Measurements from ENCODE around the gene PYGO2.
"Not testable (repeated sequence)": the region's sequence is repeated elsewhere in the genome, so short reads cannot be mapped to it uniquely, and the experiment has no call there.

Gene PYGO2

DNA sequence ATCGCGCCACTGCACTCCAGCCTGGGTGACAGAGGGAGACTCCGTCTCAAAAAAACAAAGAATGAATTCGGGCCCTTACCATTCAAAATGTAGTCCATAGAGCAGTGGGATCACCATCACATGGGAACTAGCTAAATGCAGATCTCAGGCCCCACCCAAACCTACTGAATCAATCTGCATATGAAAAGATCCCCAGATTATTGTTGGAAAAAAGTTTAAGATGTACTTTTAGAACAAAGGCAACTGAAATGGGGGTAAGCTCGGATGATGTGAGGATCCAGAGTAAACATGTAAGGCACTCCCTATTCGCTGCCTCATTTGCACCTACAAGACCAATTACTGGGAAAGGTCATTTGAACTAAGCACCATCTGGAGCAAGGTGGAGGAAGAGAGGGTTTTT, 20.8 kb upstream of the PYGO2 start:
- no peak for DNase-seq (ENCODE audit: low read depth)

GRCh38 chr1:154978360-154978759, 16.8 kb upstream of the PYGO2 start:
- DNase-seq (ENCODE audit: low read depth): no peak

DNA sequence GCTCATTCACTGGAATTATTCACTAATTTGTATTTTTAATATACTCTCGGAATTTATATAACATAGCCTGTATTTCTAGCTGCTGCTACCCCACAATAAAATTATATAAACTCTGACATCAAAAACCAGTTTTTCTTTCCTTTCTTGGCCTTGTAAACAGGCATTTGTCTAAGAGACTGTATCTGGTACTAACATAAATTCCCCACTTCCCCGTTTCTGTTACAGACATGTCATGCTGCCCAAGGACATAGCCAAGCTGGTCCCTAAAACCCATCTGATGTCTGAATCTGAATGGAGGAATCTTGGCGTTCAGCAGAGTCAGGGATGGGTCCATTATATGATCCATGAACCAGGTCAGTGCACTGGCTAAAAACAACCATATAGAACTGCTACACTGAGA, 16.2 kb upstream of the PYGO2 start:
- DNase-seq (ENCODE audit: low read depth): not testable (repeated sequence)

DNA sequence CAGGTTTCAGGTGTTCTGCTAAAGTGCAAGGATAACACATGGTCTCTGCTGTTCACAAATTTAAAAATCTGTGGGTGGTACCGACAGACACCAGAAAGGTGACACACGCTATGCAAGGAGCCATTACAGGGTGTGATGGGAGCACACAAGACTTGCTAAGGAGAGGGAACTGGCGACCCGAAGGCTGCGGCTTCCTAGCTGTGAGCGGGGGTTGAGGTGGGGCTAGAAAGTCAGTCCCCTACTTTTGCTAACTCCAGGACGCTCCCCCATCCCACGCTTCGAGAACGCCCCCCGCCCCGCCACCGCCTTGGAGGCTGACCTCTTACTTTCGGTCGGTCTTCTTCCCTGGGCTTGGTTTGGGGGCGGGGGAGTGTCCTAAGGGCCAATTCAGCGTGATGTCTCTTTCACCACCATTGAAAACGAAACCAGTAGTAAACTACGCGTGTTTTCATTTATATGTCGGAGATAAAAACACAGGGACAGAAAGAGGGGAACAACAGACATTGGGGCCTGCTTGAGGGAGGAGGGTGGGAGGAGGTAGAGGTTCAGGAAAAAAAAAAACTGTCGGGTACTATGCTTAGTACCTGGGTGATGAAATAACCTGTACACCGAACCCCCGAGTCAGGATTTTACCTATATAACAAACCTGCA, 14.0 kb upstream of the PYGO2 start:
- DNase-seq (ENCODE audit: low read depth): no peak

GRCh38 chr1:154974808-154975408, 13.3 kb upstream of the PYGO2 start:
- peak; percentile 87 for DNase-seq (ENCODE audit: low read depth)

GRCh38 chr1:154974102-154974807, 12.7 kb upstream of the PYGO2 start, which contains the start of gene CKS1B:
Gene CKS1B (plus strand): TSS chr1:154974681. CDS start chr1:154974746, 65 bp downstream.
- DNase-seq (ENCODE audit: low read depth): peak; percentile 93

DNA sequence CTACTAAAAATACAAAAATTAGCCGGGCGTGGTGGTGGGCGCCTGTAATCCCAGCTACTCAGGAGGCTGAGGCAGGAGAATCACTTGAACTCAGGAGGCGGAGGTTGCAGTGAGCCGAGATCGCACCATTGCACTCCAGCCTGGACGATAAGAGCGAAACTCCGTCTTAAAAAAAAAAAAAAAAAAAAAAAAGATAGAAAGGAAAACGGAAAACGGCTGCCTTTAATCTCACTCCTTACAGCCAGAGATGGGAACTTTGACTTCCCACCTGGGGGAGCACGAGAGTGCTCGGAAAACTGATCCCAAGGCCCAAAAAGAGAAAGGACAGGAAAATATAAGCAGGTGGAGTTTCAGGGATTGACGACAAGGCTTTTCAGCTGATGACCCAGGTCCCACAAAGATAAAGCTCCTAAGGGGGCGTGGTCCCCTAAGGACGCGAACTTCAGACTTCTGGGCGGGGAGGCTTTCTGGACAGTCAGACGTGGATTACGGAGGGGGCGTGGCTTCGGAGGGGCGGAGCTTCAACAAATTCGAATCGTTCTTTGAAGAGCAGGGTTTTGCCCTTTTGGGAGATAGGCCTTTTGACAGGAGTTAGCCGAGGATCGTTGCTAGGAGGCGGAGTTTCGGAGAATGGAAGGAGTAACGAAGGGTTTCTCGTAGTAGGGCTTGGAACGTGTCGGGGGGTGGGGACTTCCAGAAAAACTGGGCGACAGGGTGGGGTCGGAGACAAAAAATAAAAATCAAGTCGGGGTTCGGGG, 11.9 kb upstream of the PYGO2 start:
- DNase-seq (ENCODE audit: low read depth): peak; percentile 76

DNA sequence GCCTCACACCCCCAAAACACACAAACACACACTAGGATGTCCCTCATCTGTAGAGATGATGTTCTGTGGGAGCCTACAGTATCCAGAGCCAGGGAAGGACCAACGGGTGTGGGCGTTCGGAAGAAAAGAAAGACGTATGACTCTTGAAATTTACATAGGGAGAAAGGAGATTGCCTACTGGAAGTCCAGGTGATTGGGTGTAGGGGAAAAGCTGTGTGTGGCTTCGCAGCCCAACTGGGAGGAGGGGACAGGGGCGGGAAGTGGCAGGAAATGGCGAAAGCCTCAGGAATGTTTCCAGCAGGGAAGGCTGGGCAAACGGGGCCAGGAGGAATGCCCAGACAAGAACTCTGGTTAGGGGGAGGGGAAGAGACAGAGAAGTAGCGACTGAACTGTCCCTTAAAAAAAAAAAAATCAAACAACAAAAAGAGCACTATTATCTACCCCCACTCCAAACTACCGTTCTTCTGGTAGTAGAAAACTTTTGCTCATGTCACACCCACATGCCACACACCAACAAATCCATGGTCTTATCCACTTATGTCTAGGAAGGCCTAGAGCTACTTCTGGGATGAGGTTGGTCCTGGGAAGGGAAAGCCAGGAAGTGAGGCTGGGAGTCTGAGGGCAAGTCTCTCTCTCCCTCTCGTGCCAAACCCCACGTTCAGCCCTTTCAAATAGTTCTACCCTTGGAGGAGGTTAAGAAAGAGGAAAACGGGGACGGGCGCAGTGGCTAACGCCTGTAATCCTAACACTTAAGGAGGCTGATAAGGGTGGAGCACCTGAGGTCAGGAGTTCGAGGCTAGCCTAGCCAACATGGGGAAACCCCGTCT, 11.1 kb upstream of the PYGO2 start:
- DNase-seq (ENCODE audit: low read depth): no peak

DNA sequence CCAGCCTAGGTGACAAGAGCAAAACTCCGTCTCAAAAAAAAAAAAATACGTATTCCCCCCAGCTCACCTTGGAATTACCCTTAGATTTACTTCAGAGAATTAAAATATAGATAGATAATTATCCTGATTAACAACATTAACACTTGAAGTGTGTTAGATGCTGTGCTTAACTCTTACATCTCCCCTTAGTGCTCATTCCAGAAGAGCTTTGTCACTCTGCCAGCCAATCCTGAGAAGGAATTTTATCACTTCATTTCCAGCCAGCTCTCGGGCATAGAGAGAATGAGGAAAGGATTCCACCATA, 10.6 kb upstream of the PYGO2 start:
- DNase-seq (ENCODE audit: low read depth): no peak

DNA sequence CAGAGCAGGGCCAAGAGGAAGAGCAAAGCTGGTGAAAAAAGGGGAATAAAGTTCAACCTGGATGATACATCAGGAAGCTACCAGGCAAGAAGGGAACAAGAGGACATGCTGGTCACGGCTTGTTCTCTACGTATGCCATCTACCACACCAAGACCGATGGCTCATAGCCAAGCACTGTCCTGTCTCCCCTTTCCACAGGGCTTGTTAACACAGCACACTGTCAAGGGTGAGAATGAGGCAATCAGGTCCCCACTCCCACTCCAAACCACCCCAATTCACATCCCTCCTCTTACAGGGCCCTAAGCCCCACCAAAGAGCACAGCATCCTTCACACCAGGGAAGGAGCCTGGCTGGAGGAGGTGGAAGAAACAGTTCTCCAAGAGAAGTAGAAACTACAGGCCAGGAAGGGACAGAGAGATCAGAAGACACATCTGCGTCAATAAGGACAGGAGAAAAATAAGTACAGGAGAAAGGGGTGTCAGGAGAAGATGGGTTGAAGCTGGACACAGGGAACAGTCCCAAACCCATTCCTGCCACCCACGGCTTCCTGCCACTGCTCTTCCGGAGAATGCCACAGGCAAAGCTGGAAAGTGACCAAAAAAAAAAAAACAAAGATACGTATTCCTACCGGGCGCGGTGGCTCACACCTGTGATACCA, 9.9 kb upstream of the PYGO2 start:
- no peak for DNase-seq (ENCODE audit: low read depth)

DNA sequence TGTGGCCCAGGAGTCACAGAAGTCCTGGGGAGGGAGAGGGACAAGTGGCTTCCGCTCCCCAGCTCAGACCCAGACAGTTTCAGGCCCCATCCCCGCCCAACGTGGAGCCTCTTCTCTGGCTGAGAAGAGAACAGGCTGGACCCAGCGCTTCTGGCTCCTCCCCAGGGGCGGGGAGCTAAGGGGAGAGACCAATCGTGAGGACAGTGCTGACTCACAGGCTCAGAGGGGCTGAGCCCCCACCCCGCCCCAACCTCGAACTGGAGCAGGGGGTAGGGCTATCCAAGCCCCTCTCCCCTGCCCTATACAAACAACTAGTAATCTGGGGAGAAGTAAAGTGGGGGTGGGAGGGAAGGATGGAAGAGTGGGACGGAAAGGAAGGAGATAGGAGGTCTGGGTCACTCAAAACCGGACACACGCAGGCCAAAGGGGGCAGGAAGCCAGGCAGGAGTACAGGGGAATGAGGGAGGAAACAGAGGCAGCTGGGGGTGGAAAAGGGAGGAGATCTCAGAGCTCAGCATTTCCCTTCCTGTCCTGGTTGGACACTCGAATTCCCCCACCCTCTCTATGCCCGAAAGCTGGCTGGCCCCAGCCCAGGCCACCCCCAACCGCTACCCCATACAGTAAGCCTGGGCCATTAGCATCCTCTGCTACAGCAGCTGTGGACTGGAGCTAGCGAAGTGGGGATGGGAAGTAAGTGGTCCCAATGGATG, 9.2 kb upstream of the PYGO2 start, which contains the start of gene SHC1:
Gene SHC1 (minus strand): TSS at position 117 of the 710 bp plus-strand sequence. CDS start 221 bp downstream, outside the sequence.
- no peak for DNase-seq (ENCODE audit: low read depth)

GRCh38 chr1:154969860-154970452, 8.4 kb upstream of the PYGO2 start:
- DNase-seq (ENCODE audit: low read depth): no peak

DNA sequence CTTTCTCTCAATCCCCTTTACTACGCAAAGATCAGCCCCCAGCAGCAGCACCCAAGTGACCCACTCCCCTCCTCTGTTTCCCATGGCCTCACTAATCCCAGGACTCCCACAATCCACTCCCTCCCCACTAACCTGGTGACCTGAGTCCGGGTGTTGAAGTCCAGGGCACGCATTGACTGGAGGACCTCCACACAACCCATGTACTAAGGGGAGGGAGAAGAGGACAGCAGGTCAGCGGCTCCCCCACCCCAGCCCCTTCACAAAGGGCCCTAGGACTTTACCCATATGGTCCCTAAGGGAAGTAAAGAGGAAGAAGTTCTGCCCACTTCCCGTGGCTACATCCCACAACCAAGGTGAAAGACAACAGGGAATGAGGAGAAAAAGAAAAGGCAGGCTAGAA, 7.7 kb upstream of the PYGO2 start:
- no peak for DNase-seq (ENCODE audit: low read depth)

DNA sequence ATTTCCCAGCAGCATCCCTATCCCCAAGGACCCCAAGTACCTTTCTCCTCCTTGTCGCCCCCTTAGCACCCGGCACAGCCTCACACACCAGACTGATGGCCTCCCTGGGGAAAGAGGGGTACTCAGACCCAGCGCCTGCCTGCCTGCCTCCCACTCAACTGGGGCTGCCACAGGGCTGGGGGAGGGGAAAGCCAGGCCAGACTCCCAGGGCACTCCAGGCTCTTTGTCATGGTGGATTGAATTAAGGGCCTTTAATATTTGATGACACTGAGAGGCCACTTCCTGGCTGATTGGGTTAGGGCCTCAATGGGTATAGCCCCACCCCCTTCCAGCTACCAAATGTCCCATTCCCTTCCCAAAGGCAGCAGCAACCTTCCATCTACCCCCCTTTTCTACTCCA, 7.1 kb upstream of the PYGO2 start:
- DNase-seq (ENCODE audit: low read depth): no peak

GRCh38 chr1:154967331-154967950, 5.9 kb upstream of the PYGO2 start:
- no peak for DNase-seq (ENCODE audit: low read depth)

GRCh38 chr1:154966111-154966510, 4.5 kb upstream of the PYGO2 start:
- DNase-seq (ENCODE audit: low read depth): no peak

DNA sequence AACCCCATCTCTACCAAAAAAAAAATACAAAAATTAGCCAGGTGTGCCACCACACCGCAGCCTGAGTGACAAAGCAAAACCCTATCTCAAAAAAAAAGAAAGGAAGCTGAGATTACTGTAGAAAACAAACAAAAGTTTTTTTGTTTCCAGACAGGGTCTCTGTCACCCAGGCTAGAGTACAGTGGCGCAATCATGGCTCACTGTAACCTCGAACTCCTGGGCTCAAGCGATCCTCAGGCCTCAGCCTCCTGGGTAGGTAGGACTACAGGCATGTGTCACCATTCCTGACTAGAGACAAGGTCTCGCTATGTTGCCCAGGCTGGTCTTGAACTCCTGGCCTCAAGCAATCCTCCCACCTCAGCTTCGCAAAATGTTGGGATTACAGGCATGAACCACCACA, 2.8 kb upstream of the PYGO2 start:
- no peak for DNase-seq (ENCODE audit: low read depth)

DNA sequence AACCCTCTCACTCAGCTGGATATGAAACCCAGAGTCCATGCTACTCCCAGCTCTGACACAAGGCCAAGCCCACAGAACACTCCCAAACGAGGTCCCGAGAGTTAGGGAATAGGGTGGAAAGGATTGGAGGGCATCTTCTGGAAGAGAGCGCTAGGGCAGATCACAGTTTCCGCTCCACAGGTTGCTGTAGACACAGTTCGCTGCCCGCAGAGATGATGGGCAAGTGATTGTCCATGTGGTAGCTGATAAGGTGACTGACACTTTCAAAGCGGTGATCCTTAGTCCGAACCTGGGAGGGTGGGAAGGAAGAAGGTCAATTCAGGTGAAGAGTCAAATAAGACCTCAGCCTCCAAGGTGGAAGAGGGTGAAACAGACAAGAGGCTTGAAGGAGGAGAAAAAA, 2.1 kb upstream of the PYGO2 start:
- no peak for DNase-seq (ENCODE audit: low read depth)

- no peak for DNase-seq (ENCODE audit: low read depth)
These were observed 1.3 kb upstream of the PYGO2 start for GRCh38 chr1:154962795-154963330.

All from activated T-helper 1 cell treated with Interleukin-2 at 50 U/mL for 16 hours (primary cell).